Thymus (tissue), 11 donors: Measurements from ENCODE around the gene COX6A2. TPM values are rescaled to one million over a fixed set of nuclear protein-coding genes. Genes with fewer than 3 reads are reported as not detected.
"Not testable (repeated sequence)": the region's sequence is repeated elsewhere in the genome, so short reads cannot be mapped to it uniquely, and the experiment has no call there.

Source experiments
- DNase-seq, 9 donors: peaks; one replicate each; pipeline ENCODE4 v3.0.0-alpha.2; 2013; ENCODE audit warnings: low spot score in 9 of 9, low read depth in 6 of 9, missing footprints in 1 of 9
- H3K27ac ChIP-seq, 2 donors: one replicate each; pipeline ENCODE4 v1.5.1; 2013; ENCODE audit warnings: control low read depth in 1 of 2, low read depth in 1 of 2, low read length in 1 of 2, mild to moderate bottlenecking in 1 of 2, moderate library complexity in 1 of 2
- H3K27me3 ChIP-seq, 2 donors: one replicate each; pipeline ENCODE4 v1.5.1; 2013; ENCODE audit warnings: low read length in 1 of 2; ENCODE audit not compliant: control insufficient read depth in 2 of 2, insufficient read depth in 1 of 2
- H3K36me3 ChIP-seq, 2 donors: one replicate each; pipeline ENCODE4 v1.5.1; 2013; ENCODE audit warnings: low read length in 1 of 2, mild to moderate bottlenecking in 1 of 2, moderate library complexity in 1 of 2; ENCODE audit not compliant: control insufficient read depth in 2 of 2, insufficient read depth in 2 of 2
- H3K4me1 ChIP-seq, 2 donors: one replicate each; pipeline ENCODE4 v1.5.1; 2013; ENCODE audit warnings: low read length in 2 of 2; ENCODE audit not compliant: control insufficient read depth in 2 of 2, insufficient read depth in 2 of 2
- H3K4me3 ChIP-seq, 2 donors: one replicate each; pipeline ENCODE4 v1.5.1; 2013; ENCODE audit warnings: low read length in 2 of 2, control low read depth in 1 of 2, mild to moderate bottlenecking in 1 of 2
- H3K9me3 ChIP-seq, 2 donors: one replicate each; pipeline ENCODE4 v1.5.1; 2013; ENCODE audit warnings: low read length in 1 of 2, mild to moderate bottlenecking in 1 of 2; ENCODE audit not compliant: control insufficient read depth in 2 of 2, insufficient read depth in 1 of 2
- WGBS: extraction: QIAGEN DNeasy Blood & Tissue Kit; methylation state at CpG from one replicate; pipeline ENCODE4 v1.1.7; 2013; 5-methylcytosine and 5-hydroxymethylcytosine counted together
- polyA plus RNA-seq: library from polyadenylated mRNA; stranded (reverse); fragments of 200-250 nt; gene quantifications from one replicate; pipeline ENCODE4 v1.2.3, GENCODE V29; 2013
- total RNA-seq: library from RNA; stranded (reverse); fragments of 120-200 nt; gene quantifications from one replicate; pipeline ENCODE4 v1.2.4, GENCODE V29; 2013
- donor health status: healthy.

The COX6A2 gene
- total and polyA plus RNA-seq, 2 donors, result 0.33 to 2.9 TPM

DNA sequence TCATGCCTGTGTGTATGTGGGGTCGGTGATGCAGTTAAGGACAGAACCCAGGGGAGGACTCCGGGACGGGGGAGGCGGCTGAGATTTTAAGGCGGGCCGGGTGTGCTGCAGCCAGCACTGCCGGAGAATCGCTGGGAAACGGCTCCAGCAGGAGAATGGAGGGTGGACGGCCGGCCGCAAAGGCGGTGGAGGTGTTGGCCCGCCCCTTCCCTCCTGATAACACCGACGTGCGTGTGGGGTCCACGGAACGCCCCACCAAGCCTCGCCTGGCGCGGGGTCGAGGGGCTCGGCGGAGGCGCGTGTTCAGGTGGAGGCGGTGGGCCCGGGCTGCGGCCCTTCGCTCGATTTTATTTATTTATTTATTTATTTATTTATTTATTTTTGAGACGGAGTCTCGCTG is 13.8 kb upstream of the COX6A2 start:
- no peaks in the 10 kb centered on the region for H3K9me3 ChIP-seq
- WGBS, result 83% methylated on average over 34 of the region's 34 CpGs
- H3K27me3 ChIP-seq, result peaks cover 3 to 16% of the 10 kb centered on the region in 2 donors
- no peaks in the 10 kb centered on the region for H3K36me3 ChIP-seq
- no peak for DNase-seq
- H3K4me1 ChIP-seq, result no peaks in the 10 kb centered on the region
- no peak overlapping the region for H3K27ac ChIP-seq
- H3K4me3 ChIP-seq, result no peak overlapping the region

GRCh38 chr16:31440516-31441184 is 12.5 kb upstream of the COX6A2 start:
- Histone ChIP-seq H3K27ac (no peak overlapping the region), H3K9me3 (no peaks in the 10 kb centered on the region), H3K4me1 (no peaks in the 10 kb centered on the region), H3K36me3 (no peaks in the 10 kb centered on the region), H3K4me3 (no peak overlapping the region), H3K27me3 (peaks cover 3 to 16% of the 10 kb centered on the region in 2 donors)
- WGBS, result 97% methylated on average over 4 of the region's 4 CpGs
- DNase-seq, result no peak

- Histone ChIP-seq H3K27ac (no peak overlapping the region), H3K9me3 (no peaks in the 10 kb centered on the region), H3K27me3 (peaks cover 3 to 16% of the 10 kb centered on the region in 2 donors), H3K4me1 (no peaks in the 10 kb centered on the region), H3K4me3 (no peak overlapping the region), H3K36me3 (no peaks in the 10 kb centered on the region)
- WGBS, result 97% methylated on average over 3 of the region's 3 CpGs
- no peak for DNase-seq
Observed at GRCh38 chr16:31439519-31439918, 11.4 kb upstream of the COX6A2 start.

GRCh38 chr16:31439023-31439422 is 10.9 kb upstream of the COX6A2 start:
- not testable (repeated sequence) for H3K9me3 ChIP-seq, H3K27ac ChIP-seq, DNase-seq, H3K4me3 ChIP-seq, H3K36me3 ChIP-seq, H3K4me1 ChIP-seq
- WGBS, result 81% methylated on average over 4 of the region's 4 CpGs
- H3K27me3 ChIP-seq, result peaks cover 3 to 16% of the 10 kb centered on the region in 2 donors

DNA sequence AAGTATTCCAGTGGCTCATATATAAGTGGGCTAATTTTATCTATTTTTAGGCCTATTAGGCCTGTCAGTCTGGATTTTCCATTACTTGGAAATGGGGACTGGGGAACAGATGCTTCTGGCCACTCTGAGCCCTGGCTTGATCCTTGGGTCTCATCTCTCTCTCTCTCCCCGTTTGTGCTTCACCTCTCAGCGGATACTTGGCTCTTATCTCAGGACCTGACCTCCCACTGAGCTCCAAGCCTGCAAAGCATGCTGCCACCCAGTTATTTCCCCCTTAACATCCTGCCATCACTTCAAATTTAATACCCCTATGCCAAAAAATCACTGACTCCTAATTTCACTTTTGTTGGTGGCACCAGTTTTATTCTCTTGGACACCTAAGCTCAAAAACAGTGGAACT is 10.3 kb upstream of the COX6A2 start:
- Histone ChIP-seq H3K27ac (no peak overlapping the region), H3K4me3 (no peak overlapping the region), H3K36me3 (no peaks in the 10 kb centered on the region), H3K4me1 (no peaks in the 10 kb centered on the region), H3K27me3 (peaks cover 3 to 16% of the 10 kb centered on the region in 2 donors), H3K9me3 (no peaks in the 10 kb centered on the region)
- no peak for DNase-seq
- 96% methylated on average over 2 of the region's 2 CpGs for WGBS

- DNase-seq, result no peak
- WGBS, result 97% methylated on average over 44 of the region's 44 CpGs
- H3K27ac ChIP-seq, result no peak overlapping the region
- no peaks in the 10 kb centered on the region for H3K9me3 ChIP-seq
- H3K36me3 ChIP-seq, result no peaks in the 10 kb centered on the region
- peaks cover 0 to 1% of the 10 kb centered on the region in 2 donors for H3K27me3 ChIP-seq
- H3K4me3 ChIP-seq, result no peak overlapping the region
- H3K4me1 ChIP-seq, result no peaks in the 10 kb centered on the region
Observed at GRCh38 chr16:31436221-31437045, 8.3 kb upstream of the COX6A2 start.

GRCh38 chr16:31435341-31436220 is 7.4 kb upstream of the COX6A2 start:
- Histone ChIP-seq H3K9me3 (no peaks in the 10 kb centered on the region), H3K27ac (no peak overlapping the region), H3K36me3 (no peaks in the 10 kb centered on the region), H3K4me3 (no peak overlapping the region), H3K27me3 (no peaks in the 10 kb centered on the region), H3K4me1 (no peaks in the 10 kb centered on the region)
- 98% methylated on average over 47 of the region's 47 CpGs for WGBS
- DNase-seq, result no peak

GRCh38 chr16:31430380-31431052 is 2.4 kb upstream of the COX6A2 start:
- H3K27ac ChIP-seq, result no peak overlapping the region
- 72% methylated on average over 5 of the region's 5 CpGs for WGBS

More at GRCh38 chr16:31430380-31431052, 2.4 kb upstream of the COX6A2 start:
- Histone ChIP-seq H3K9me3 (peaks cover 0 to 6% of the 10 kb centered on the region in 2 donors), H3K27me3 (peaks cover 0 to 9% of the 10 kb centered on the region in 2 donors), H3K36me3 (no peaks in the 10 kb centered on the region), H3K4me1 (peaks cover 0 to 4% of the 10 kb centered on the region in 2 donors), H3K4me3 (no peak overlapping the region)
- no peak for DNase-seq
